Stimulated activated naive CD8-positive, alpha-beta T cell treated with anti-CD3 and anti-CD28 coated beads, Interleukin-15, amount 100 ng/mL, for 72 hours (primary cell): ENCODE measurements around the gene BRD7.

Source experiments
- ATAC-seq: fragments of 150-1000 bp; cut with Tn5 transposase; 2 replicates; pipeline ENCODE4 v1.10.0; 2021; ENCODE audit warnings: mild to moderate bottlenecking, moderate library complexity
- DNase-seq, 2 donors: peaks; one replicate each; pipeline ENCODE4 v3.0.0; 2021 to 2022
- H3K27ac Mint-ChIP-seq, 2 donors: one replicate each; pipeline ENCODE4 v1.8.0; 2022; ENCODE audit warnings: mild to moderate bottlenecking in 2 of 2, mixed read lengths in 2 of 2, moderate library complexity in 2 of 2
- H3K27me3 Mint-ChIP-seq: one replicate; pipeline ENCODE4 v1.8.0; 2022; ENCODE audit warnings: mixed read lengths
- H3K4me1 Mint-ChIP-seq: one replicate; pipeline ENCODE4 v1.8.0; 2022; ENCODE audit warnings: mild to moderate bottlenecking, mixed read lengths
- H3K4me3 Mint-ChIP-seq, 2 donors: one replicate each; pipeline ENCODE4 v1.8.0; 2022; ENCODE audit warnings: mild to moderate bottlenecking in 2 of 2, mixed read lengths in 2 of 2, moderate library complexity in 1 of 2
- H3K9me3 Mint-ChIP-seq, 2 donors: one replicate each; pipeline ENCODE4 v1.8.0; 2022; ENCODE audit warnings: mixed read lengths in 2 of 2

BRD7 gene

GRCh38 chr16:50274326-50275097 is 94.3 kb downstream of the BRD7 start:
- no peaks in the 10 kb centered on the region for H3K27me3 Mint-ChIP-seq
- H3K27ac Mint-ChIP-seq, result peak overlapping the region; percentile 94 to 98
- H3K4me3 Mint-ChIP-seq, result peak overlapping the region; percentile 94 to 99
- peak; percentile 52 to 57 for DNase-seq
- peaks cover 98% of the 10 kb centered on the region for H3K4me1 Mint-ChIP-seq
- ATAC-seq, result peak; percentile 66
- H3K9me3 Mint-ChIP-seq, result peaks cover 4 to 7% of the 10 kb centered on the region in 2 donors

GRCh38 chr16:50273888-50274325 is 94.9 kb downstream of the BRD7 start:
- H3K4me1 Mint-ChIP-seq, result peaks cover 98% of the 10 kb centered on the region
- H3K4me3 Mint-ChIP-seq, result peak overlapping the region; percentile 94 to 99
- peak in 1 of 2 donors; percentile 45 for DNase-seq
- H3K27ac Mint-ChIP-seq, result peak overlapping the region; percentile 94 to 98
- H3K27me3 Mint-ChIP-seq, result no peaks in the 10 kb centered on the region
- peaks cover 4 to 7% of the 10 kb centered on the region in 2 donors for H3K9me3 Mint-ChIP-seq
- ATAC-seq, result peak; percentile 24

- peaks cover 98% of the 10 kb centered on the region for H3K4me1 Mint-ChIP-seq
- ATAC-seq (no peak), DNase-seq (no peak)
- H3K4me3 Mint-ChIP-seq, result peak overlapping the region; percentile 94 to 99
- H3K9me3 Mint-ChIP-seq, result peaks cover 2 to 4% of the 10 kb centered on the region in 2 donors
- H3K27me3 Mint-ChIP-seq, result no peaks in the 10 kb centered on the region
- peak overlapping the region; percentile 94 to 98 for H3K27ac Mint-ChIP-seq
Measured at GRCh38 chr16:50273382-50273690, 95.5 kb downstream of the BRD7 start.

GRCh38 chr16:50272687-50273381 is 96.0 kb downstream of the BRD7 start:
- Mint-ChIP-seq H3K4me1 (peaks cover 98% of the 10 kb centered on the region), H3K4me3 (peak overlapping the region; percentile 94 to 99), H3K27ac (peak overlapping the region; percentile 76 to 94), H3K9me3 (no peaks in the 10 kb centered on the region), H3K27me3 (no peaks in the 10 kb centered on the region)
- no peak for ATAC-seq
- DNase-seq, result no peak

GRCh38 chr16:50272111-50272571 is 96.6 kb downstream of the BRD7 start:
- peaks cover 98% of the 10 kb centered on the region for H3K4me1 Mint-ChIP-seq
- peak overlapping the region; percentile 50 to 99 for H3K4me3 Mint-ChIP-seq
- peak overlapping the region; percentile 87 to 90 for H3K27ac Mint-ChIP-seq
- no peak for DNase-seq
- H3K27me3 Mint-ChIP-seq, result no peaks in the 10 kb centered on the region
- H3K9me3 Mint-ChIP-seq, result no peaks in the 10 kb centered on the region
- no peak for ATAC-seq

GRCh38 chr16:50271148-50272041 is 97.4 kb downstream of the BRD7 start:
- Mint-ChIP-seq H3K4me1 (peaks cover 92% of the 10 kb centered on the region), H3K9me3 (no peaks in the 10 kb centered on the region), H3K27me3 (no peaks in the 10 kb centered on the region), H3K4me3 (peak overlapping the region in 1 of 2 donors; percentile 35), H3K27ac (peak overlapping the region in 1 of 2 donors; percentile 87)
- DNase-seq (no peak), ATAC-seq (no peak)

- peak overlapping the region in 1 of 2 donors; percentile 57 for H3K27ac Mint-ChIP-seq
- DNase-seq, result no peak
- H3K4me1 Mint-ChIP-seq, result peaks cover 93% of the 10 kb centered on the region
- H3K9me3 Mint-ChIP-seq, result no peaks in the 10 kb centered on the region
- H3K4me3 Mint-ChIP-seq, result peak overlapping the region in 1 of 2 donors; percentile 61
- no peak for ATAC-seq
- H3K27me3 Mint-ChIP-seq, result no peaks in the 10 kb centered on the region
Measured at GRCh38 chr16:50270510-50271147, 98.2 kb downstream of the BRD7 start.

GRCh38 chr16:50269769-50270509 is 98.8 kb downstream of the BRD7 start:
- no peak for DNase-seq
- ATAC-seq, result no peak
- Mint-ChIP-seq H3K4me1 (peaks cover 93% of the 10 kb centered on the region), H3K27ac (peak overlapping the region in 1 of 2 donors; percentile 54), H3K9me3 (no peaks in the 10 kb centered on the region), H3K4me3 (peak overlapping the region; percentile 30 to 61), H3K27me3 (no peaks in the 10 kb centered on the region)

GRCh38 chr16:50269061-50269705 is 99.6 kb downstream of the BRD7 start:
- no peaks in the 10 kb centered on the region for H3K9me3 Mint-ChIP-seq
- H3K27ac Mint-ChIP-seq, result no peak overlapping the region
- H3K27me3 Mint-ChIP-seq, result no peaks in the 10 kb centered on the region
- no peak for DNase-seq
- no peak for ATAC-seq
- peaks cover 93% of the 10 kb centered on the region for H3K4me1 Mint-ChIP-seq
- H3K4me3 Mint-ChIP-seq, result peak overlapping the region; percentile 28 to 61

GRCh38 chr16:50268352-50268751 is 100.4 kb downstream of the BRD7 start:
- ATAC-seq (no peak), DNase-seq (no peak)
- no peaks in the 10 kb centered on the region for H3K9me3 Mint-ChIP-seq
- H3K27ac Mint-ChIP-seq, result peak overlapping the region; percentile 83 to 98
- peaks cover 93% of the 10 kb centered on the region for H3K4me1 Mint-ChIP-seq
- peak overlapping the region; percentile 85 to 94 for H3K4me3 Mint-ChIP-seq
- no peaks in the 10 kb centered on the region for H3K27me3 Mint-ChIP-seq

GRCh38 chr16:50267651-50268050 is 101.1 kb downstream of the BRD7 start:
- Mint-ChIP-seq H3K4me3 (peak overlapping the region; percentile 85 to 94), H3K9me3 (no peaks in the 10 kb centered on the region), H3K4me1 (peaks cover 93% of the 10 kb centered on the region), H3K27me3 (no peaks in the 10 kb centered on the region), H3K27ac (peak overlapping the region; percentile 98)
- no peak for DNase-seq
- no peak for ATAC-seq

- H3K4me1 Mint-ChIP-seq, result peaks cover 93% of the 10 kb centered on the region
- ATAC-seq (no peak), DNase-seq (no peak)
- no peaks in the 10 kb centered on the region for H3K9me3 Mint-ChIP-seq
- peak overlapping the region; percentile 98 for H3K27ac Mint-ChIP-seq
- H3K27me3 Mint-ChIP-seq, result no peaks in the 10 kb centered on the region
- H3K4me3 Mint-ChIP-seq, result peak overlapping the region; percentile 85 to 94
Measured at GRCh38 chr16:50267151-50267631, 101.6 kb downstream of the BRD7 start.

GRCh38 chr16:50266337-50267091 is 102.3 kb downstream of the BRD7 start, which contains the start of gene ADCY7:
Gene ADCY7 (plus strand): TSS chr16:50266551. CDS start chr16:50288180, 21,629 bp downstream.
- peaks cover 92% of the 10 kb centered on the region for H3K4me1 Mint-ChIP-seq
- H3K27me3 Mint-ChIP-seq, result no peaks in the 10 kb centered on the region
- peak within 1 kb of the TSS; percentile 85 to 94 for H3K4me3 Mint-ChIP-seq
- ATAC-seq (peak; percentile 89), DNase-seq (peak; percentile 77 to 85)
- H3K27ac Mint-ChIP-seq, result peak within 1 kb of the TSS; percentile 98
- H3K9me3 Mint-ChIP-seq, result no peaks in the 10 kb centered on the region
